Stimulated activated CD4-positive, alpha-beta T cell treated with anti-CD3 and anti-CD28 coated beads, Interleukin-4, amount 100 ng/mL, for 24 hours (primary cell): ENCODE measurements around the gene TPGS1.
"Not testable (repeated sequence)": the region's sequence is repeated elsewhere in the genome, so short reads cannot be mapped to it uniquely, and the experiment has no call there.

Experiments
- DNase-seq: peaks from one replicate; pipeline ENCODE4 v3.0.0-alpha.2; 2020

Gene TPGS1

DNA sequence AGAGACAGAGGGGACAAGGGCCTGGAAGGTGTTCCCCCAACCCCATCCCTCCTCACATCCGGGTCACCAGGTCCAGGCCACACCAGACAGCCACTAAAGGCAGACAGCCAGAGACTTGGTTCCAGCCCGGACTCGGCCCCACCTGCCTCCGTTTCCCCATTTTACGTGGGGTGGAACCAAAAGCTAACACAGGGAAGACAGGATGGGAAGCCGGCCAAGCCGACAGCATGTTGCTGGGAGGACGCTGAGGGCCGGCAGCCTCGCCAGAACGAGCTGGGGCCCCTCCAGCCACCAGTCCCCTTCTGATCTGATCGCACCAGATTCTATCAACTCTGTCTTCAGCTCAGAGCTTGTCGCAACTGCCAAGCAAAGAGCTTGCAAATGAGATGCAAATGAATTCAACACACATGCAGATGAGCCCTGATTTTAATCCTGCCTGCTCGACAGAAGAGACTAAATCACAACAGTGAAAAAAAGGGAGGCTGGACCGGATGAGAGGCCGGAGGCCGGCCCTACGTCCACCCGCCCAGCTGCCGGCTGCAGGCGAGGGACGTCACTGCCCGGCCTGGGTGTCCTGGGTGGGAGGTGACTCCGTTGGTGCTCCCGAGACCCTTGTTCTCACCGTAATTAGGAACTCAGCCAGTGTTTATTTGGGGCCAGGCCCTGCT, 28.9 kb upstream of the TPGS1 start:
- DNase-seq = no peak

- no peak for DNase-seq
These were observed 28.3 kb upstream of the TPGS1 start for GRCh38 chr19:478976-479375.

- DNase-seq = peak; percentile 33
These were observed 27.1 kb upstream of the TPGS1 start for GRCh38 chr19:480016-480855.

DNA sequence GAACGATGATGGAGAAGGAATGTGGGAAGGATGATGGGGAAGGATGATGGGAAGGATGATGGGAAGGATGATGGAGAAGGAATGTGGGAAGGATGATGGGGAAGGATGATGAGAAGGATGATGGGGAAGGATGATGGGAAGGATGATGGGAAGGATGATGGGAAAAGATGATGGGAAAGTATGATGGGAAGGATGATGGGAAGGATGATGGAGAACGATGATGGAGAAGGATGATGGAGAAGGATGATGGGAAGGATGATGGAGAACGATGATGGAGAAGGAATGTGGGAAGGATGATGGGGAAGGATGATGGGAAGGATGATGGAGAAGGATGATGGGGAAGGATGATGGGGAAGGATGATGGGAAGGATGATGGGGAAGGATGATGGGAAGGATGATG, 26.2 kb upstream of the TPGS1 start:
- DNase-seq = not testable (repeated sequence)

DNA sequence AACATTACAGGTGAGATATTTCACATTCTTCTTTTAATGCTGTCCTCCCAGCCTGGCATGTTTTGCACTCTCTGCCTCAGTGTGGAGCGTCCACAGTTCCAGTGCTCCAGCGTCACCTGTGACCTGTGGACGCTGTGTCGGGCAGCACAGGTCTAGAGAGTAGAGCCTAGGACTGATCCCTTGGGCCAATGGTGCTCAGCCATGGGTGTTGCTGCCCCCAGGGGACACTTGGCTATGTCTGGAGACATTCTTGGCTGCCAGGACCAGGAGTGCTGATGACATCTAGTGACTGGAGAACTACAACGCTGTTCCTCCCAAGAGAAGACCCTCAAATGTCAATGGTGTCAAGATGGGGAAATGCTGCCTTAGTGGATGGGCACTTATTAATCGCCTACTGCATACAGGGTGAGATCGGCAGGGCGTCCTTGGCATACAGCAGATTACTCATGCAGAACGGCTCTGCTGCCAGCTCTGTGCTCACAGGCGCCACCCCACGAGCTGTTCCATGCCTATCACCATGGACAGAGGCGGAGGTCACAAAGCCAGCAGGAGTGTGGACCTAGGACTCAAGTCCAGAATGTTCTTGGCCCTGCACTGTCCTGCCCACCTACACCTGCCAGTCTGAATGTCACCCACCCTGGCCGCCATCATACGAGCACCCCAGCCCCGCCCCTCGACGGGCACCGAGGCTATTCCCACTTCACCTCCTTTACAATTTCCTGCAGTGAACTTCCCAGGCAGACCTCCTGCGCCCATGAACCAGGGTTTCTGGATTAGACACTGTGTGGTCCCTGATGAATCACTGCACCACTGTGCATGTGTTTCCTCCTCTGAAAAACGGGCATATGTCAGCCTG, 24.9 kb upstream of the TPGS1 start:
- no peak for DNase-seq

DNA sequence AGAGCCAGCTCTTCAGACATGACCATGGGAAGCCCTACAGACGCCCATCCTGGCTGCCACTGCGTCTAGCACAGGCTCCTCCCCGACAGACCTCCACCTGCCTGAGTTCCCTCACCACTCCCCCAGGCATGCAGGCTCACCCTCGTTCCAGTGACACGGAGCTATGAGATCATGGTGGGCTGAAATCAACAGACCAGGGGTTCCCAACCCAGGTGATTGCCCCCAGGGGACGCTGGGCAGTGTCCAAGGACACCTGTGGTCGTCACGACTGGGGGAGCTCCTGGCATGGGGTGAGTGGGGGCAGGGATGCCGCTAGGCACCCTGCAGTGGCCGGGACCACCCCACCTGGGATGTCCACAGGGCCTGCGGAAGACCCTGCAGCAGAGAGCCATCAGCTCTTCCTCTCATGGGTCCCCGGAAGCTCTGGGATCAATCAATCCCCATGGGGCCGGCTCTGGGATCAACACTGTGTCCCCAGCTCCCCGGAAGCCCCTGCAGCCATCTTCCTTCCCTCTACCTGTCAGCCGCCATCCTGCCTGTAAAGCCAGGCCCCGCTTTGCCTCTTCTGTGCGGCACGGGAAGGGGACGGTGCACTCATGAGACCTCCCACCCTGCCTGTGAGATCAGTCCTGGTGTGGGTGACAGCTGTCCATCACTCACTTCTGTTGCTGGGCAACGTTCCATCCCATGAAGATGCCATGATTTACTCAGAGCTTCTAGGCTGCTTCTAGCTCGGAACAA, 23.8 kb upstream of the TPGS1 start:
- no peak for DNase-seq

GRCh38 chr19:484494-484893, 22.8 kb upstream of the TPGS1 start:
- DNase-seq = no peak

GRCh38 chr19:485077-485476, 22.2 kb upstream of the TPGS1 start:
- DNase-seq = no peak

DNA sequence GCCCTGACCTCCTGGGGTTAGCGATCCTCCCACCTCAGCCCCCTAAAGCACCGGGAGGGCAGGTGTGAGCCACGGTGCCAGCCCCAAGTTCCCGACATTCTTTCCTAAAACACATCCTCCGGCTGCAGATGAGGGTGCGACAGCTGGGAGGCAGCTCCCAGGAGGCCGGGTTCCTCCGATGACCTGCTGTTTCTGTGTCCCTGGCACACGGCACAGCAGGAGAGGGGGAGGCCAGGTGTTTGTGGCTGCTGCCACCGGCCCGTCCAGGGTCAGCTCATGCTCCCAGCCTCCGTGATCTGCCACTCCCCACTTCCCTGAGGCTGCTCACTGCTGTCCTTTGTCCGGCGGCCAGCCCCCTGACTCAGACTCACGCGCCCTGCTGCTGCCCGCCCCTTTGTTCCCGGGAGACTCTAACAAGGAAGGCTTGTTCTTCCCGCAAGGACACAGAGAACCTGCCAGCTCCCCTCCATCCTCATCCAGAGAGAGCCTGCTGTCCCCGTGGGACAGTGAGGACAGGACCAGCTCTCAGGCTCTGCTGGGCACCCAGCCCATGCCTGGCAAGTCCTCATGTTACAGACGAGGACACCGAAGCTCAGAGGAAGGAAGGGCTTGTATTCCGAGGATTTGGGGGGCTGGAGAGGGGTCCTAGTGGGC, 21.6 kb upstream of the TPGS1 start:
- no peak for DNase-seq

DNA sequence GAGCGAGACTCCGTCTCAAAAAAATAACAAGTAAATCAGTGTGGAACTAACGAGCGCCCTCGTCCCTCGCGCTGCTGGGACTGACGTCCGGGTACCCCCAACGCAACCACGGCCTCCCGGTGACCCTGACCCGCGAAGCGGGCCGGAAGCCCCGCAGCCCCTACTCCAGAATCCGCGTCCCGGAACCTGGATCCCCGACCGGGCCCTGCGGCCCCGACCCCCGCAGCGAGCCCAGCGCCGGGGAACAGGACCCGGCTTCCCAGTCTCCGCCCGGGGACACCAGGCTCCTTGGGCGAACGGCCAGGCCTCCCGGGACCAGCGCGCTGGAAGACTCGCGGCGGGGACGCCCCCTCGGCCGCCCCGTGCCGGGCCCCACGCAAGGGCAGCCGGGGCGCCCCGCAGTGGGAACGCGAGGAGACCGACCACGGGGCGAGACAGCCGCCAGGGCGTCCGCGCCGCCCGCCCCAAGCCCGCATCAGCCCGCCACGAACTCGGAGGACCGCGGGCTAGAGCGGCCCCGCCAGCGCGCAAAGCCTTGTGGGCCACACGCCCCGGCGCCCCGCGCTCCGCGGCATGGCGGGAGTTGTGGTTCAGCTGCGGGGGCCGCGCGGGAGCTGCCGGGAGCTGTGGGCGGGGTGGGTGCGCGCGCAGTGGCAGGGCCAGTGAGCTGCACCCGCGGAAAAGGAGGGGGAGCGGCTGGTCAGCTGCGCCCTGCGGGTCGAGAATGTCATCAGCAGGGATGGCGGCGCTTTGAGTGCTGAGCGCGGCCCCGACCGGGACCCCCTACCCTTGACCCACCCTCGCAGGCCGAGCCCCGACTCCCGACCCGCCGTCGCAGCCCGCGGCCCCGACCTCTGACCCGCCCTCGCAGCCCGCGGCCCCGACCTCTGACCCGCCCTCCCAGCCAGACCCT, 18.5 kb upstream of the TPGS1 start:
- peak; percentile 93 for DNase-seq

DNA sequence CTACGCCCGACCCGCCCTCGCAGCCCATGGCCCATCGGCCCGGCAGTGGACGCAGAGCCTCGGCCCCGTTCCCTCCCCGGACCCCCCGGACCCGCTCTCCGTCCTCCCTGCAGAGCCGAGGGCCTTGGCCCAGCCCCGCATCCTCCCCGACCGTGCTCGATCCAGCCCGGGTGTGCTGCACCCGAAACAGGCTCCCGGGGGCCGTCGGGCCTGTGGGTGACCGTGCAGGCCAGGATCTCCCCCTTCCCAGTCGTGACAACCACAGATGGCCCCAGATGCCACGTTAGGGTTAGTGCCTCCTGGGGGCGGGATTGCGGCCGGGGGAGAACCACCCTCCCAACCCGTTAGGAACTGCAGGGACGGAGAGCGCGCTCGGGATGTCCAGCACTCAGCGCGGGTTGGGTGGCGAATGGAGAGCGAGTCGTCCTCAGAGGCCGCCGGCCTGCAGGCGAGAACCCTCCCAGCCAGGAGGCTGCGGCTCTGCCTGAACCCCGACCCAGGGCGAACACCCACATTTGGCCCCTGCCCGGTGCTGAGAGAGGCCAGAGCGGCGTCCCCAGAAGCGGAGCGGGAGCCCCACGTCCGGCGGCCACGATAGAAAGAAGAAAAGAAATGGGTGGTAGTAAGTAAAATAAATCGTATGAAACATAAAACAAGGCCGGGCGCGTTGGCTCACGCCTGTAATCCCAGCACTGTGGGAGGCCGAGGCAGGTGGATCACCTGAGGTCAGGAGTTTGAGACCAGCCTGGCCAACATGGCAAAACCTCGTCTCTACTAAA, 17.7 kb upstream of the TPGS1 start:
- DNase-seq = no peak

DNA sequence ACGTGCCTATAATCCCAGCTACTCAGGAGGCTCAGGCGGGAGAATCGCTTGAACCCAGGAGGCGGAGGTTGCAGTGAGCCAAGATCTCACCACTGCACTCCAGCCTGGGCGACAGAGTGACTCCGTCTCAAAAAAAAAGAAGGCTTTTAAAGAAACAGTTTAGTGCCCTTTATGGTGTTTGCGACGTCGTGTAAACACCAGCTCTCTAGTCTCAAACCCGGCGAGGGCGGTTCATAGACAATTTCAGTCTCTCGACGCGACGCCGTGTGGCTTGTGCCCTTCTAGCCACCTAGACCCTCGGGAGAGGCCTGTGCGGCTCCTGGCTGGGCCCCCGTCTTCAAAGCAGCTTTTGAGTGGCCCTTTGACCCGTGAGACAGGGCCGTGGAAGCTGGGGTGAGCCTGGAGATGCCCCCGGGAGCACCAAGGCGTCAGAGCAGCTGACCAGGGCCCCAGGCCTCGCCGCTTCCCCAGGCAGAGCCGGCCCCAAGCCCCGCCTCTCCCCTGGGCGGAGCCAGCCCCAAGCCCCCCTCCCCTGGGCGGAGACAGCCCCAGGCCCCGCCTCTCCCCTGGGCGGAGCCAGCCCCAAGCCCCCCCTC, 16.1 kb upstream of the TPGS1 start:
- DNase-seq = no peak

GRCh38 chr19:492091-492531, 15.2 kb upstream of the TPGS1 start:
- DNase-seq = peak; percentile 26

DNA sequence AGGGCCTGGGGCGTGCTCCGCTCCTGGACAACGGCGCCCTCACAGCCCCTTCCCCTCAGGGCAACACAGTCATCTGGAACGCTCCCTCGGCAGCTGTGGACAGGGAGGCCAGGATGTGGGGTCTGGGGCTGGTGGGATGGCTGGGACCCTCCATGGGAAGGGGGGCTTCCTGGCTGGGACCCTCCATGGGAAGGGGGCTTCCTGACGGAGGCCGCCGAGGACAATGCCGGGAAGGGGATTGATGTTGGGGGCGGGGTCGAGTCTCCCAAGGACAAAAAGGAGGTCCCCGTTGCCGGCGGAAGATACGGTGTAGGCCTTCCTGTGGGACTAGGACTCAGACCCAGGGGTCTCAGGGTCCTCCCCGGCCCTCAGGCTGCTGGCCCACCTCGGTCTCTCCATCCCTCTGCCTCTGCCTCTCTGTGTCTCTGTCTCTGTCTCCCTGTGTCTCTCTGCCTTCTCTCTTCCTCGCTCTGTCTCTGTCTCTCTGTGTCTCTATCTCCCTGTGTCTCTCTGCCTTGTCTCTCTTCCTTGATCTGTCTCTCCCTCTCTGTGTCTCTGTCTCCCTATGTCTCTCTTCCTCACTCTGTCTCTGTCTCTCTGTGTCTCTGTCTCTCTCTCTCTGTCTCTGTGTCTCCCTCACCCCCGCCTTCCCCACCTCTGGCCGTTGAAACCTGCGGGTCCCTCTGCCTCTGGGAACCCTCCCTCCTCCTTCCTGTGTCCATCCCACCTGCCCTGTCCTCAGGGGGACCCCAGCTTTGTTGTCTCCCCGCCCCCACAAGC, 13.7 kb upstream of the TPGS1 start:
- DNase-seq = no peak

GRCh38 chr19:494171-495080, 12.9 kb upstream of the TPGS1 start:
- DNase-seq = no peak

- DNase-seq = no peak
These were observed 12.3 kb upstream of the TPGS1 start for GRCh38 chr19:495081-495401.

GRCh38 chr19:495402-496111, 11.7 kb upstream of the TPGS1 start:
- DNase-seq = peak; percentile 40
